K562 (cell line): Measurements from ENCODE around the gene CHRNE. TPM values are rescaled to one million over a fixed set of nuclear protein-coding genes. Genes with fewer than 3 reads are reported as not detected.
A peak's percentile ranks its signal among the peaks of the same experiment; 100 is the strongest.

Source experiments
- FOSL1 ChIP-seq: fragments of 200-800 bp; sonication (Bioruptor generic); conservative IDR thresholded peaks from 2 replicates; pipeline ENCODE4 v1.6.1; 2016; ENCODE audit warnings: missing genetic modification characterization, missing compliant biosample characterization
- MYC ChIP-seq, 2 experiments: fragments of 250-450 bp in 1 of 2; sonication (Bioruptor Pico) in 1 of 2; IDR thresholded peaks; 2 replicates each; pipeline versions ENCODE4 v1.5.1 to v1.6.1; 2012 to 2021; ENCODE audit warnings: low read depth in 2 of 2, borderline replicate concordance in 1 of 2, improper control_type of control experiment in 1 of 2, low read length in 1 of 2, mild to moderate bottlenecking in 1 of 2, moderate library complexity in 1 of 2
- RBFOX2 ChIP-seq: fragments of 200-400 bp; formaldehyde crosslinking; IDR thresholded peaks from 2 replicates; pipeline ENCODE4 v1.6.1; 2017; ENCODE audit warnings: low read depth, mild to moderate bottlenecking, low read length, moderate library complexity
- ZNF184 ChIP-seq: sonication (generic); formaldehyde crosslinking; IDR thresholded peaks from 2 replicates; pipeline ENCODE4 v1.5.0; 2020; ENCODE audit warnings: missing genetic modification reagents
- ZNF408 ChIP-seq: fragments of 250-450 bp; sonication (Bioruptor Pico); IDR thresholded peaks from 2 replicates; pipeline ENCODE4 v1.4.0; 2020; ENCODE audit warnings: low read depth, mild to moderate bottlenecking, moderate library complexity
- ZNF764 ChIP-seq: fragments of 250-450 bp; sonication (Bioruptor Pico); IDR thresholded peaks from 2 replicates; pipeline ENCODE4 v1.4.0; 2020; ENCODE audit warnings: low read depth, mild to moderate bottlenecking, moderate library complexity
- ZSCAN32 ChIP-seq: fragments of 450-650 bp; formaldehyde crosslinking; IDR thresholded peaks from 2 replicates; pipeline ENCODE4 v1.4.0; 2020; ENCODE audit warnings: mild to moderate bottlenecking, moderate library complexity
- polyA plus RNA-seq, 8 experiments: library from polyadenylated mRNA; depleted of rRNA in 4 of 8; stranded (reverse) in 5 of 8; unstranded in 3 of 8; fragments of >200 nt; fragmentation: Nextera tagmentation in 2 of 8; fragmentation: Illumina TruSeq in 1 of 8; extraction: Ambion mirVana in 2 of 8; extraction: Trizol in 1 of 8; gene quantifications; 2 replicates each; pipeline versions ENCODE4 v1.2.1 to v1.2.3, GENCODE V29; 2011 to 2014; ENCODE audit warnings: inconsistent platforms in 1 of 8, missing spikeins in 1 of 8
- total RNA-seq, 7 experiments: library from RNA; depleted of rRNA in 6 of 7; stranded (reverse); fragments of >200 nt in 6 of 7; fragmentation: Illumina TruSeq in 2 of 7; extraction: Trizol in 2 of 7; gene quantifications; 2 replicates each; pipeline versions ENCODE4 v1.2.1 to v1.2.3, GENCODE V29; 2011 to 2021; ENCODE audit warnings: low replicate concordance in 1 of 7
- TF ChIP-seq, protein P1 (sequence below): sonication (generic); formaldehyde crosslinking; IDR thresholded peaks from 2 replicates; pipeline ENCODE4 v1.9.0; 2022; ENCODE audit warnings: mild to moderate bottlenecking, missing genetic modification reagents
- TF ChIP-seq, protein P2 (sequence below): fragments of 200-800 bp; sonication (Bioruptor generic); IDR thresholded peaks from 2 replicates; pipeline ENCODE4 v1.6.1; 2017; ENCODE audit warnings: missing genetic modification characterization, missing compliant biosample characterization
- TF ChIP-seq, protein P3 (sequence below), 2 experiments: fragments of 450-650 bp in 1 of 2; sonication (generic) in 1 of 2; formaldehyde crosslinking in 1 of 2; IDR thresholded peaks; 2 replicates each; pipeline versions ENCODE4 v1.7.1 to v1.9.0; 2016 to 2022; ENCODE audit warnings: inconsistent platforms in 1 of 2, mild to moderate bottlenecking in 1 of 2, missing genetic modification reagents in 1 of 2

Gene CHRNE
- total and polyA plus RNA-seq, 9 of the 15 experiments (the other 6 are each of a cell fraction or from before 2014, with no cell fraction given) = not detected

DNA sequence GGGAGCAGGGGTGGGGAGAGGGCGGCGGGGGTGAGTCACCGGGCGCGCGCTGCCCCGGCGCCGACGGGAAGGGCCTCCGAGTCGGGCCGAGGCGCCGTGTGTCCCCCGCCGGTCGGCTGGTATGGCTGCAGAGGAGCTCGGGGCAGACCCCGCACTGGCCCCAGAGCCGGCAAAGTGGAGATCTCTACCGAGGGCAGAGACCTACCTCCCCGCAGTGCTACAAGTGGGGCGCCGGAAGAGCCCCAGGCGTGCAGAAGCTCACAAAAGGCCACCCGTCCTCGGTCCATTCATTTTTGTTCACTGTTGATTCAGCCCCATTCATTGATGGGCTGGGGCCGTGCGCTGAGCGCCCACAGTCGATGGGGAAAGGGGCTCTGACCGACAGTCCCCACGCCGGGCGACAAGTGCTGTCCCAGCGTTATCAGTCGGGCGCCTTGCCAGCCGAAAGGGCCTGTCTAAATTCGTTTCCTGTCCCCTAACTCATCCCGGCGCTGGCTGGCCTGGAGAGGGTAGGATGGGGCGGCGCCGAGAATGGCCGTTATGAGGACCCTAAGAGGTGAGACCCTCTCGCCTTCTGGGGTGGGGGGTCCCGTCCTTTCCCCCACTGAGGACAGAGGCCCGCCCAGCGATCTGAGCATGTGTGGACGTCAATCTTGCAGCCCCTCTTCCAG, 47.3 kb upstream of the CHRNE start (continued):
- TF ChIP-seq MYC (IDR thresholded peaks at IDR 0.05; ENCODE audit: low read depth, low read length) (0 out of 2 replicates have a peak, but pooled peaks have one; percentile 17), MYC (CRISPR knock-in tag; IDR thresholded peaks at IDR 0.05; ENCODE audit: borderline replicate concordance, low read depth) (no peak), ZNF408 (CRISPR knock-in tag) (no peak), ZNF184 (CRISPR knock-in tag) (no peak), RBFOX2 (peak; percentile 78), ZNF764 (CRISPR knock-in tag) (no peak), ZSCAN32 (CRISPR knock-in tag) (no peak), FOSL1 (tag) (peak; percentile 94)
- TF ChIP-seq, protein P1, sequence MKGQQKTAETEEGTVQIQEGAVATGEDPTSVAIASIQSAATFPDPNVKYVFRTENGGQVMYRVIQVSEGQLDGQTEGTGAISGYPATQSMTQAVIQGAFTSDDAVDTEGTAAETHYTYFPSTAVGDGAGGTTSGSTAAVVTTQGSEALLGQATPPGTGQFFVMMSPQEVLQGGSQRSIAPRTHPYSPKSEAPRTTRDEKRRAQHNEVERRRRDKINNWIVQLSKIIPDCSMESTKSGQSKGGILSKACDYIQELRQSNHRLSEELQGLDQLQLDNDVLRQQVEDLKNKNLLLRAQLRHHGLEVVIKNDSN (CRISPR knock-in tag) = no peak
- TF ChIP-seq, protein P2, sequence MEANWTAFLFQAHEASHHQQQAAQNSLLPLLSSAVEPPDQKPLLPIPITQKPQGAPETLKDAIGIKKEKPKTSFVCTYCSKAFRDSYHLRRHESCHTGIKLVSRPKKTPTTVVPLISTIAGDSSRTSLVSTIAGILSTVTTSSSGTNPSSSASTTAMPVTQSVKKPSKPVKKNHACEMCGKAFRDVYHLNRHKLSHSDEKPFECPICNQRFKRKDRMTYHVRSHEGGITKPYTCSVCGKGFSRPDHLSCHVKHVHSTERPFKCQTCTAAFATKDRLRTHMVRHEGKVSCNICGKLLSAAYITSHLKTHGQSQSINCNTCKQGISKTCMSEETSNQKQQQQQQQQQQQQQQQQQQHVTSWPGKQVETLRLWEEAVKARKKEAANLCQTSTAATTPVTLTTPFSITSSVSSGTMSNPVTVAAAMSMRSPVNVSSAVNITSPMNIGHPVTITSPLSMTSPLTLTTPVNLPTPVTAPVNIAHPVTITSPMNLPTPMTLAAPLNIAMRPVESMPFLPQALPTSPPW (CRISPR knock-in tag) = peak; percentile 76
- TF ChIP-seq, protein P3, sequence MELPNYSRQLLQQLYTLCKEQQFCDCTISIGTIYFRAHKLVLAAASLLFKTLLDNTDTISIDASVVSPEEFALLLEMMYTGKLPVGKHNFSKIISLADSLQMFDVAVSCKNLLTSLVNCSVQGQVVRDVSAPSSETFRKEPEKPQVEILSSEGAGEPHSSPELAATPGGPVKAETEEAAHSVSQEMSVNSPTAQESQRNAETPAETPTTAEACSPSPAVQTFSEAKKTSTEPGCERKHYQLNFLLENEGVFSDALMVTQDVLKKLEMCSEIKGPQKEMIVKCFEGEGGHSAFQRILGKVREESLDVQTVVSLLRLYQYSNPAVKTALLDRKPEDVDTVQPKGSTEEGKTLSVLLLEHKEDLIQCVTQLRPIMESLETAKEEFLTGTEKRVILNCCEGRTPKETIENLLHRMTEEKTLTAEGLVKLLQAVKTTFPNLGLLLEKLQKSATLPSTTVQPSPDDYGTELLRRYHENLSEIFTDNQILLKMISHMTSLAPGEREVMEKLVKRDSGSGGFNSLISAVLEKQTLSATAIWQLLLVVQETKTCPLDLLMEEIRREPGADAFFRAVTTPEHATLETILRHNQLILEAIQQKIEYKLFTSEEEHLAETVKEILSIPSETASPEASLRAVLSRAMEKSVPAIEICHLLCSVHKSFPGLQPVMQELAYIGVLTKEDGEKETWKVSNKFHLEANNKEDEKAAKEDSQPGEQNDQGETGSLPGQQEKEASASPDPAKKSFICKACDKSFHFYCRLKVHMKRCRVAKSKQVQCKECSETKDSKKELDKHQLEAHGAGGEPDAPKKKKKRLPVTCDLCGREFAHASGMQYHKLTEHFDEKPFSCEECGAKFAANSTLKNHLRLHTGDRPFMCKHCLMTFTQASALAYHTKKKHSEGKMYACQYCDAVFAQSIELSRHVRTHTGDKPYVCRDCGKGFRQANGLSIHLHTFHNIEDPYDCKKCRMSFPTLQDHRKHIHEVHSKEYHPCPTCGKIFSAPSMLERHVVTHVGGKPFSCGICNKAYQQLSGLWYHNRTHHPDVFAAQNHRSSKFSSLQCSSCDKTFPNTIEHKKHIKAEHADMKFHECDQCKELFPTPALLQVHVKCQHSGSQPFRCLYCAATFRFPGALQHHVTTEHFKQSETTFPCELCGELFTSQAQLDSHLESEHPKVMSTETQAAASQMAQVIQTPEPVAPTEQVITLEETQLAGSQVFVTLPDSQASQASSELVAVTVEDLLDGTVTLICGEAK (IDR thresholded peaks at IDR 0.05) = peak; percentile 9; the same call in 1 of the 2 replicates
- TF ChIP-seq, protein P3 (CRISPR knock-in tag; IDR thresholded peaks at IDR 0.05) = no peak
